K562 (cell line): Measurements from ENCODE around the gene SPAG16. TPM values are rescaled to one million over a fixed set of nuclear protein-coding genes. Genes with fewer than 3 reads are reported as not detected.

Experiments used
- ATAC-seq: fragments of 200-7000 bp; cut with Tn5 transposase; 3 replicates; pipeline ENCODE4 v1.9.1; 2020; ENCODE audit warnings: moderate library complexity
- BruUV-seq: library from RNA; stranded (reverse); fragments of 400-500 nt; replicated peaks from 2 replicates; lab custom pipeline; 2021; lab: Mats Ljungman, UMichigan
- CTCF ChIA-PET: fragments of 300-600 bp; formaldehyde crosslinking; extraction: SDS; loops from one replicate; lab custom pipeline; 2021; ENCODE audit warnings: low intra/inter-chr PET ratio; lab: Yijun Ruan, JAX
- POLR2A ChIA-PET: fragments of 300-600, 350-650 bp; sonication (Branson Sonifier 250); formaldehyde crosslinking; extraction: SDS; loops from one replicate; lab custom pipeline; 2021; ENCODE audit warnings: antibody characterized with exemption, inconsistent platforms; lab: Yijun Ruan, JAX
- DNase-seq, 4 experiments: peaks; one replicate each; pipeline versions ENCODE4 v3.0.0 to v3.0.0-alpha.2; 2011 to 2018; ENCODE audit warnings: low spot score in 3 of 4, mixed read lengths in 3 of 4; ENCODE audit errors: extremely low read depth in 1 of 4
- FAIRE-seq: peaks from 2 replicates; lab custom pipeline; 2011; peaks lifted over from hg19 to GRCh38; lab: Jason Lieb, UNC
- H2AFZ ChIP-seq: 2 replicates; pipeline ENCODE4 v1.6.0; 2011; ENCODE audit warnings: low read depth, low read length, control low read depth, inconsistent platforms
- H3K27ac ChIP-seq: fragments of 200-600 bp; 3 replicates; pipeline ENCODE4 v1.8.0; 2011; ENCODE audit warnings: low read depth, mild to moderate bottlenecking, control low read depth, inconsistent platforms, low read length, moderate library complexity, mixed read lengths; ENCODE audit errors: extremely low read depth
- H3K27me3 ChIP-seq, 2 experiments: fragments of 300-600 bp in 1 of 2; 2 replicates in 1 of 2; 3 replicates in 1 of 2; pipeline versions ENCODE4 v1.6.0 to v1.8.0; 2011; ENCODE audit warnings: inconsistent platforms in 2 of 2, low read length in 2 of 2, mild to moderate bottlenecking in 1 of 2, mixed read lengths in 1 of 2, moderate library complexity in 1 of 2; ENCODE audit not compliant: control insufficient read depth in 2 of 2, insufficient read depth in 2 of 2
- H3K36me3 ChIP-seq: fragments of 300-600 bp; 3 replicates; pipeline ENCODE4 v1.8.0; 2011; ENCODE audit warnings: mild to moderate bottlenecking, low read length, inconsistent platforms; ENCODE audit not compliant: control insufficient read depth, insufficient read depth
- H3K4me1 ChIP-seq, 2 experiments: fragments of 200-600 bp in 1 of 2; replicated peaks in 1 of 2; 2 replicates in 1 of 2; 3 replicates in 1 of 2; pipeline versions ENCODE4 v1.5.1 to v1.8.0; 2011; ENCODE audit warnings: inconsistent platforms in 2 of 2, low read length in 2 of 2, mild to moderate bottlenecking in 1 of 2, mixed read lengths in 1 of 2, moderate library complexity in 1 of 2; ENCODE audit not compliant: control insufficient read depth in 2 of 2, insufficient read depth in 2 of 2
- H3K4me2 ChIP-seq: 2 replicates; pipeline ENCODE4 v1.6.1; 2011; ENCODE audit warnings: low read length, control low read depth, inconsistent platforms, mixed read lengths; ENCODE audit not compliant: insufficient read depth
- H3K4me3 ChIP-seq: fragments of 200-600 bp; sonication (generic), shearing (Covaris generic); 2 replicates; pipeline ENCODE4 v1.5.1; 2016; ENCODE audit warnings: control low read depth, inconsistent platforms
- H3K79me2 ChIP-seq: fragments of 200-600 bp; 3 replicates; pipeline ENCODE4 v1.8.0; 2011; ENCODE audit warnings: low read length, inconsistent platforms; ENCODE audit not compliant: control insufficient read depth, insufficient read depth
- H3K9ac ChIP-seq, 2 experiments: 2 replicates each; pipeline versions ENCODE4 v1.6.0 to v1.6.1; 2011; ENCODE audit warnings: low read depth in 2 of 2, low read length in 2 of 2, control low read depth in 1 of 2, inconsistent platforms in 1 of 2, mild to moderate bottlenecking in 1 of 2, mixed read lengths in 1 of 2; ENCODE audit not compliant: insufficient read depth in 1 of 2
- H3K9me1 ChIP-seq: one replicate; pipeline ENCODE4 v1.6.0; 2011; ENCODE audit warnings: inconsistent platforms, mild to moderate bottlenecking, low read length, moderate library complexity; ENCODE audit not compliant: control insufficient read depth, insufficient read depth
- H3K9me3 ChIP-seq: replicated peaks from 2 replicates; pipeline ENCODE4 v1.5.1; 2011; ENCODE audit warnings: low read depth, low read length, inconsistent platforms; ENCODE audit not compliant: control insufficient read depth, insufficient read depth
- H4K20me1 ChIP-seq: replicated peaks from 2 replicates; pipeline ENCODE4 v1.6.1; 2011; ENCODE audit warnings: low read length, inconsistent platforms, mixed read lengths; ENCODE audit not compliant: control insufficient read depth, insufficient read depth
- BCOR ChIP-seq: fragments of 450-650 bp; IDR thresholded peaks from 2 replicates; pipeline ENCODE4 v1.6.1; 2016
- CBX5 ChIP-seq: IDR thresholded peaks from 2 replicates; pipeline ENCODE4 v1.6.1; 2014; ENCODE audit warnings: low read depth, borderline replicate concordance
- ETV5 ChIP-seq: sonication (generic); formaldehyde crosslinking; IDR thresholded peaks from 2 replicates; pipeline ENCODE4 v1.4.0; 2020; ENCODE audit warnings: low read depth, mild to moderate bottlenecking, missing genetic modification reagents
- FOXA1 ChIP-seq: fragments of 450-650 bp; IDR thresholded peaks from 2 replicates; pipeline ENCODE4 v1.6.1; 2016; ENCODE audit warnings: mild to moderate bottlenecking, borderline replicate concordance
- IFI16 ChIP-seq: fragments of 250-450 bp; sonication (Bioruptor Pico); IDR thresholded peaks from 2 replicates; pipeline ENCODE4 v2.1.2; 2022; ENCODE audit warnings: mild to moderate bottlenecking, inconsistent platforms
- KAT7 ChIP-seq: sonication (generic); formaldehyde crosslinking; IDR thresholded peaks from 2 replicates; pipeline ENCODE4 v1.8.0; 2022; ENCODE audit warnings: missing genetic modification reagents, mild to moderate bottlenecking, borderline replicate concordance
- MEIS2 ChIP-seq: fragments of 450-650 bp; IDR thresholded peaks from 2 replicates; pipeline ENCODE4 v1.6.1; 2014; ENCODE audit warnings: mild to moderate bottlenecking; ENCODE audit not compliant: partially characterized antibody
- NFIX ChIP-seq: fragments of 250-450 bp; sonication (Bioruptor Pico); IDR thresholded peaks from 2 replicates; pipeline ENCODE4 v1.4.0; 2020; ENCODE audit warnings: low read depth, mild to moderate bottlenecking, moderate library complexity
- RNF2 ChIP-seq: sonication (generic); IDR thresholded peaks from 2 replicates; pipeline ENCODE4 v1.6.1; 2016
- SIRT6 ChIP-seq: IDR thresholded peaks from one replicate; pipeline ENCODE4 v1.6.1; 2012; ENCODE audit warnings: low read depth, mild to moderate bottlenecking, control low read depth, inconsistent platforms, low read length, moderate library complexity
- ZFX ChIP-seq: sonication (generic); formaldehyde crosslinking; IDR thresholded peaks from 2 replicates; pipeline ENCODE4 v1.8.0; 2022; ENCODE audit warnings: mild to moderate bottlenecking, missing genetic modification reagents, moderate library complexity
- ZNF140 ChIP-seq: fragments of 250-450 bp; sonication (Bioruptor Pico); IDR thresholded peaks from 2 replicates; pipeline ENCODE4 v1.8.0; 2021; ENCODE audit warnings: moderate library complexity, mild to moderate bottlenecking, inconsistent platforms
- WGBS: fragments of 100-300 bp; shearing (Covaris generic); methylation state at CpG from one replicate; pipeline ENCODE4 v1.1.6; 2016; ENCODE audit warnings: low coverage, mixed read lengths; ENCODE audit not compliant: insufficient coverage; ENCODE audit errors: missing lambda C conversion rate; 5-methylcytosine and 5-hydroxymethylcytosine counted together
- in situ Hi-C: fragments of 300-500 bp; cut with MboI; formaldehyde crosslinking; loops from 4 replicates; pipeline ENCODE4 v1.15.0; 2018; ENCODE audit warnings: inconsistent platforms, mixed read lengths
- intact Hi-C: fragments of 100-400 bp; cut with micrococcal nuclease; formaldehyde crosslinking; loops from 2 replicates; pipeline ENCODE4 v1.14.2; 2022
- polyA plus RNA-seq, 8 experiments: library from polyadenylated mRNA; depleted of rRNA in 4 of 8; stranded (reverse) in 5 of 8; unstranded in 3 of 8; fragments of >200 nt; fragmentation: Nextera tagmentation in 2 of 8; fragmentation: Illumina TruSeq in 1 of 8; extraction: Ambion mirVana in 2 of 8; extraction: Trizol in 1 of 8; gene quantifications; 2 replicates each; pipeline versions ENCODE4 v1.2.1 to v1.2.3, GENCODE V29; 2011 to 2014; ENCODE audit warnings: inconsistent platforms in 1 of 8, missing spikeins in 1 of 8
- total RNA-seq, 7 experiments: library from RNA; depleted of rRNA in 6 of 7; stranded (reverse); fragments of >200 nt in 6 of 7; fragmentation: Illumina TruSeq in 2 of 7; extraction: Trizol in 2 of 7; gene quantifications; 2 replicates each; pipeline versions ENCODE4 v1.2.1 to v1.2.3, GENCODE V29; 2011 to 2021; ENCODE audit warnings: low replicate concordance in 1 of 7
- TF ChIP-seq, protein P1 (sequence below): sonication (generic); formaldehyde crosslinking; IDR thresholded peaks from 2 replicates; pipeline ENCODE4 v1.8.0; 2022; ENCODE audit warnings: mild to moderate bottlenecking, missing genetic modification reagents
- TF ChIP-seq, protein P2 (sequence below): fragments of 250-450 bp; sonication (Bioruptor Pico); IDR thresholded peaks from 2 replicates; pipeline ENCODE4 v1.5.0; 2022; ENCODE audit warnings: mild to moderate bottlenecking
- TF ChIP-seq, protein P3 (sequence below): sonication (generic); formaldehyde crosslinking; IDR thresholded peaks from 2 replicates; pipeline ENCODE4 v1.8.0; 2022; ENCODE audit warnings: mild to moderate bottlenecking, missing genetic modification reagents

Gene SPAG16
- total and polyA plus RNA-seq, 9 of the 15 experiments (the other 6 are each of a cell fraction or from before 2014, with no cell fraction given): 0.98 to 5.9 (median 3.5) TPM

DNA sequence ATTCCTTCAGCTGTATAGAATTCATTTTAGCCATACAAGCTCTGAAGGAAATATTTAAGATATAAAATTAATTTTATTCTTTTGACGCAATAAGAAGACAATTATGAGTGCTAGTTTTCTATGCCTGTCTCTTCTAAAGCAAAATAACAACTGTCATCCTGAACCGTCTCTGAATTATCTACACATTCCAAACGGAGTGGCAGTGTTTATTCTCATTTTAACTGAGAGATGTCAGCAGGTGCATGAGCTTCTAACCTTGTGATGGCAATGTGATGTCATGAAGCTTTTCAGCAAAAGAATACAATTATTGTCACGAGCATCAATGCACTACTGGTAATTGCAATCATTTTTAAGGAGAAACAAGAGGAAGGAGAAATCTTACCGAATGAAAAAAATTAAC, 274.8 kb downstream of the SPAG16 start:
- H4K20me1 ChIP-seq: no peaks in the 10 kb centered on the region
- ChIA-PET CTCF (no interaction called here), POLR2A (no interaction called here)
- no peaks in the 10 kb centered on the region for H3K9me3 ChIP-seq
- TF ChIP-seq ZNF140 (CRISPR knock-in tag) (no peak), SIRT6 (no peak), KAT7 (CRISPR knock-in tag) (no peak), RNF2 (no peak), MEIS2 (no peak), BCOR (no peak), ZFX (CRISPR knock-in tag) (no peak), NFIX (CRISPR knock-in tag) (no peak), CBX5 (no peak), ETV5 (CRISPR knock-in tag) (no peak), FOXA1 (no peak), IFI16 (CRISPR knock-in tag) (no peak)
- TF ChIP-seq, protein P1, sequence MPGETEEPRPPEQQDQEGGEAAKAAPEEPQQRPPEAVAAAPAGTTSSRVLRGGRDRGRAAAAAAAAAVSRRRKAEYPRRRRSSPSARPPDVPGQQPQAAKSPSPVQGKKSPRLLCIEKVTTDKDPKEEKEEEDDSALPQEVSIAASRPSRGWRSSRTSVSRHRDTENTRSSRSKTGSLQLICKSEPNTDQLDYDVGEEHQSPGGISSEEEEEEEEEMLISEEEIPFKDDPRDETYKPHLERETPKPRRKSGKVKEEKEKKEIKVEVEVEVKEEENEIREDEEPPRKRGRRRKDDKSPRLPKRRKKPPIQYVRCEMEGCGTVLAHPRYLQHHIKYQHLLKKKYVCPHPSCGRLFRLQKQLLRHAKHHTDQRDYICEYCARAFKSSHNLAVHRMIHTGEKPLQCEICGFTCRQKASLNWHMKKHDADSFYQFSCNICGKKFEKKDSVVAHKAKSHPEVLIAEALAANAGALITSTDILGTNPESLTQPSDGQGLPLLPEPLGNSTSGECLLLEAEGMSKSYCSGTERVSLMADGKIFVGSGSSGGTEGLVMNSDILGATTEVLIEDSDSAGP (CRISPR knock-in tag): no peak
- TF ChIP-seq, protein P2, sequence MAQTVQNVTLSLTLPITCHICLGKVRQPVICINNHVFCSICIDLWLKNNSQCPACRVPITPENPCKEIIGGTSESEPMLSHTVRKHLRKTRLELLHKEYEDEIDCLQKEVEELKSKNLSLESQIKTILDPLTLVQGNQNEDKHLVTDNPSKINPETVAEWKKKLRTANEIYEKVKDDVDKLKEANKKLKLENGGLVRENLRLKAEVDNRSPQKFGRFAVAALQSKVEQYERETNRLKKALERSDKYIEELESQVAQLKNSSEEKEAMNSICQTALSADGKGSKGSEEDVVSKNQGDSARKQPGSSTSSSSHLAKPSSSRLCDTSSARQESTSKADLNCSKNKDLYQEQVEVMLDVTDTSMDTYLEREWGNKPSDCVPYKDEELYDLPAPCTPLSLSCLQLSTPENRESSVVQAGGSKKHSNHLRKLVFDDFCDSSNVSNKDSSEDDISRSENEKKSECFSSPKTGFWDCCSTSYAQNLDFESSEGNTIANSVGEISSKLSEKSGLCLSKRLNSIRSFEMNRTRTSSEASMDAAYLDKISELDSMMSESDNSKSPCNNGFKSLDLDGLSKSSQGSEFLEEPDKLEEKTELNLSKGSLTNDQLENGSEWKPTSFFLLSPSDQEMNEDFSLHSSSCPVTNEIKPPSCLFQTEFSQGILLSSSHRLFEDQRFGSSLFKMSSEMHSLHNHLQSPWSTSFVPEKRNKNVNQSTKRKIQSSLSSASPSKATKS (CRISPR knock-in tag): no peak
- TF ChIP-seq, protein P3, sequence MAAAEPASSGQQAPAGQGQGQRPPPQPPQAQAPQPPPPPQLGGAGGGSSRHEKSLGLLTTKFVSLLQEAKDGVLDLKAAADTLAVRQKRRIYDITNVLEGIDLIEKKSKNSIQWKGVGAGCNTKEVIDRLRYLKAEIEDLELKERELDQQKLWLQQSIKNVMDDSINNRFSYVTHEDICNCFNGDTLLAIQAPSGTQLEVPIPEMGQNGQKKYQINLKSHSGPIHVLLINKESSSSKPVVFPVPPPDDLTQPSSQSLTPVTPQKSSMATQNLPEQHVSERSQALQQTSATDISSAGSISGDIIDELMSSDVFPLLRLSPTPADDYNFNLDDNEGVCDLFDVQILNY (CRISPR knock-in tag): no peak
- no peak for DNase-seq
- H3K27me3 ChIP-seq: no peaks in the 10 kb centered on the region
- H3K4me3 ChIP-seq: no peak overlapping the region
- intact Hi-C loops (no loop called here), in situ Hi-C loops (no loop called here)
- no TSS peak for BruUV-seq
- H3K4me1 ChIP-seq: no peaks in the 10 kb centered on the region
- no peaks in the 10 kb centered on the region for H3K36me3 ChIP-seq
- ATAC-seq: no peak
- no peak for FAIRE-seq
- H3K9ac ChIP-seq: no peak overlapping the region
- H3K9me1 ChIP-seq: no peaks in the 10 kb centered on the region
- H3K27ac ChIP-seq: no peak overlapping the region
- H2AFZ ChIP-seq: no peak overlapping the region
- WGBS: 0% methylated on average over 4 of the region's 5 CpGs
- H3K79me2 ChIP-seq: no peaks in the 10 kb centered on the region
- no peak overlapping the region for H3K4me2 ChIP-seq
